Astrocyte (in vitro differentiated cells and primary cell): ENCODE data around the gene OR12D1. TPM values are rescaled to one million over a fixed set of nuclear protein-coding genes. Genes with fewer than 3 reads are reported as not detected.
"Not testable (repeated sequence)": the region's sequence is repeated elsewhere in the genome, so short reads cannot be mapped to it uniquely, and the experiment has no call there.

Experiments
- DNase-seq: peaks from one replicate; pipeline ENCODE4 v3.0.0-alpha.2; 2010; ENCODE audit warnings: low read depth
- FAIRE-seq: peaks from 2 replicates; lab custom pipeline; 2011; peaks lifted over from hg19 to GRCh38; lab: Jason Lieb, UNC
- H2AFZ ChIP-seq: 2 replicates; pipeline ENCODE4 v1.6.0; 2012; ENCODE audit warnings: low read depth, low read length, inconsistent platforms
- H3K27ac ChIP-seq: 2 replicates; pipeline ENCODE4 v1.5.1; 2011; ENCODE audit warnings: low read depth, low read length, inconsistent platforms
- H3K27me3 ChIP-seq: 2 replicates; pipeline ENCODE4 v1.6.0; 2011; ENCODE audit warnings: low read length, inconsistent platforms; ENCODE audit not compliant: insufficient read depth
- H3K36me3 ChIP-seq: 2 replicates; pipeline ENCODE4 v1.5.1; 2011; ENCODE audit warnings: low read length, inconsistent platforms; ENCODE audit not compliant: insufficient read depth
- H3K4me1 ChIP-seq: 2 replicates; pipeline ENCODE4 v1.5.1; 2011; ENCODE audit warnings: low read length, inconsistent platforms; ENCODE audit not compliant: insufficient read depth
- H3K4me2 ChIP-seq: 2 replicates; pipeline ENCODE4 v1.6.0; 2012; ENCODE audit warnings: low read length, inconsistent platforms
- H3K4me3 ChIP-seq: 2 replicates; pipeline ENCODE4 v1.5.1; 2011; ENCODE audit warnings: low read depth, mild to moderate bottlenecking, low read length, inconsistent platforms; ENCODE audit not compliant: insufficient read depth
- H3K79me2 ChIP-seq: 2 replicates; pipeline ENCODE4 v1.6.0; 2012; ENCODE audit warnings: mild to moderate bottlenecking, low read length, inconsistent platforms; ENCODE audit not compliant: insufficient read depth
- H3K9ac ChIP-seq: 2 replicates; pipeline ENCODE4 v1.6.0; 2012; ENCODE audit warnings: mild to moderate bottlenecking, low read length, inconsistent platforms
- H3K9me3 ChIP-seq: 2 replicates; pipeline ENCODE4 v1.5.1; 2012; ENCODE audit warnings: low read depth, mild to moderate bottlenecking, low read length, inconsistent platforms; ENCODE audit not compliant: insufficient read depth
- H4K20me1 ChIP-seq: 2 replicates; pipeline ENCODE4 v1.6.0; 2012; ENCODE audit warnings: low read length, inconsistent platforms; ENCODE audit not compliant: insufficient read depth
- H3K27ac Mint-ChIP-seq: one replicate; pipeline ENCODE4 v1.8.0; 2021; ENCODE audit warnings: mild to moderate bottlenecking, mixed read lengths; ENCODE audit not compliant: unreplicated experiment
- H3K27me3 Mint-ChIP-seq: one replicate; pipeline ENCODE4 v1.8.0; 2021; ENCODE audit warnings: low read depth, mixed read lengths; ENCODE audit not compliant: unreplicated experiment
- H3K36me3 Mint-ChIP-seq: one replicate; pipeline ENCODE4 v1.8.0; 2021; ENCODE audit warnings: low read depth, mixed read lengths; ENCODE audit not compliant: unreplicated experiment
- H3K4me1 Mint-ChIP-seq: one replicate; pipeline ENCODE4 v1.8.0; 2021; ENCODE audit warnings: low read depth, mixed read lengths; ENCODE audit not compliant: unreplicated experiment
- H3K4me3 Mint-ChIP-seq: one replicate; pipeline ENCODE4 v1.8.0; 2021; ENCODE audit warnings: mild to moderate bottlenecking, moderate library complexity, mixed read lengths; ENCODE audit not compliant: unreplicated experiment
- H3K9me3 Mint-ChIP-seq: one replicate; pipeline ENCODE4 v1.8.0; 2021; ENCODE audit warnings: mild to moderate bottlenecking, mixed read lengths; ENCODE audit not compliant: unreplicated experiment
- EZH2 ChIP-seq: IDR thresholded peaks from 2 replicates; pipeline ENCODE4 v1.6.1; 2012; ENCODE audit warnings: mild to moderate bottlenecking, low read length, inconsistent platforms; ENCODE audit not compliant: insufficient read depth
- total RNA-seq: library from RNA; stranded (reverse); gene quantifications from 2 replicates; pipeline ENCODE4 v1.2.1, GENCODE V29; 2021
- TF ChIP-seq, protein P1 (sequence below): IDR thresholded peaks from 2 replicates; pipeline ENCODE4 v1.5.1; 2011; ENCODE audit warnings: low read depth, mild to moderate bottlenecking, inconsistent platforms, low read length, moderate library complexity; ENCODE audit not compliant: insufficient read depth

OR12D1 gene
- total RNA-seq, 1 donor from 2014 or later, result not detected

GRCh38 chr6:29442719-29443118 lies 28.0 kb downstream of the OR12D1 start:
- no peak for DNase-seq
- H3K4me1 ChIP-seq, result peaks cover 2% of the 10 kb centered on the region
- no peak overlapping the region for H3K4me3 Mint-ChIP-seq
- no peak overlapping the region for H3K9ac ChIP-seq
- no peak for TF ChIP-seq EZH2
- TF ChIP-seq, protein P1, sequence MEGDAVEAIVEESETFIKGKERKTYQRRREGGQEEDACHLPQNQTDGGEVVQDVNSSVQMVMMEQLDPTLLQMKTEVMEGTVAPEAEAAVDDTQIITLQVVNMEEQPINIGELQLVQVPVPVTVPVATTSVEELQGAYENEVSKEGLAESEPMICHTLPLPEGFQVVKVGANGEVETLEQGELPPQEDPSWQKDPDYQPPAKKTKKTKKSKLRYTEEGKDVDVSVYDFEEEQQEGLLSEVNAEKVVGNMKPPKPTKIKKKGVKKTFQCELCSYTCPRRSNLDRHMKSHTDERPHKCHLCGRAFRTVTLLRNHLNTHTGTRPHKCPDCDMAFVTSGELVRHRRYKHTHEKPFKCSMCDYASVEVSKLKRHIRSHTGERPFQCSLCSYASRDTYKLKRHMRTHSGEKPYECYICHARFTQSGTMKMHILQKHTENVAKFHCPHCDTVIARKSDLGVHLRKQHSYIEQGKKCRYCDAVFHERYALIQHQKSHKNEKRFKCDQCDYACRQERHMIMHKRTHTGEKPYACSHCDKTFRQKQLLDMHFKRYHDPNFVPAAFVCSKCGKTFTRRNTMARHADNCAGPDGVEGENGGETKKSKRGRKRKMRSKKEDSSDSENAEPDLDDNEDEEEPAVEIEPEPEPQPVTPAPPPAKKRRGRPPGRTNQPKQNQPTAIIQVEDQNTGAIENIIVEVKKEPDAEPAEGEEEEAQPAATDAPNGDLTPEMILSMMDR, result no peak
- peaks cover 4% of the 10 kb centered on the region for H3K27me3 Mint-ChIP-seq
- peaks cover 20% of the 10 kb centered on the region for H3K4me1 Mint-ChIP-seq
- H3K4me3 ChIP-seq, result no peak overlapping the region
- no peaks in the 10 kb centered on the region for H3K36me3 ChIP-seq
- peaks cover 2% of the 10 kb centered on the region for H3K36me3 Mint-ChIP-seq
- peaks cover 7% of the 10 kb centered on the region for H3K9me3 ChIP-seq
- no peaks in the 10 kb centered on the region for H3K79me2 ChIP-seq
- peaks cover 3% of the 10 kb centered on the region for H3K9me3 Mint-ChIP-seq
- FAIRE-seq, result no peak
- no peaks in the 10 kb centered on the region for H4K20me1 ChIP-seq
- no peaks in the 10 kb centered on the region for H3K27me3 ChIP-seq
- no peak overlapping the region for H3K4me2 ChIP-seq
- H2AFZ ChIP-seq, result no peak overlapping the region
- no peak overlapping the region for H3K27ac ChIP-seq
- no peak overlapping the region for H3K27ac Mint-ChIP-seq

DNA sequence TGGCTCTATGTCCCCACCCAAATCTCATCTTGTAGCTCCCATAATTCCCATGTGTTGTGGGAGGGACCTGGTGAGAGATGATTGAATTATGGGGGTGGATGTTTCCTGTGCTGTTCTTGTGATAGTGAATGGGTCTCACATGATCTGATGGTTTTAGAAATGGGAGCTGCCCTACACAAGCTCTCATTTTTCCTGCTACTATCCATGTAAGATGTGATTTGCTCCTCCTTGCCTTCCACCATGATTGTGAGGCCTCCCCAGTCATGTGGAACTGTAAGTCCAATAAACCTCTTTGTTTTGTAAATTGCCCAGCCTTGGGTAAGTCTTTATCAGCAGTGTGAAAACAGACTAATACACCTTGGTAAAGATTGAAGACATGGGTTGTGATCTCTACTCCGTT lies 29.3 kb downstream of the OR12D1 start:
- not testable (repeated sequence) for H3K27me3 Mint-ChIP-seq, H3K9me3 Mint-ChIP-seq, H3K27me3 ChIP-seq, H3K9ac ChIP-seq, H3K9me3 ChIP-seq, H2AFZ ChIP-seq, H3K27ac ChIP-seq, H3K4me2 ChIP-seq, H3K4me3 Mint-ChIP-seq, DNase-seq, H3K27ac Mint-ChIP-seq, H3K4me1 ChIP-seq, H3K4me3 ChIP-seq, H3K36me3 Mint-ChIP-seq, H3K79me2 ChIP-seq, FAIRE-seq, H4K20me1 ChIP-seq, H3K36me3 ChIP-seq
- peaks cover 27% of the 10 kb centered on the region for H3K4me1 Mint-ChIP-seq

DNA sequence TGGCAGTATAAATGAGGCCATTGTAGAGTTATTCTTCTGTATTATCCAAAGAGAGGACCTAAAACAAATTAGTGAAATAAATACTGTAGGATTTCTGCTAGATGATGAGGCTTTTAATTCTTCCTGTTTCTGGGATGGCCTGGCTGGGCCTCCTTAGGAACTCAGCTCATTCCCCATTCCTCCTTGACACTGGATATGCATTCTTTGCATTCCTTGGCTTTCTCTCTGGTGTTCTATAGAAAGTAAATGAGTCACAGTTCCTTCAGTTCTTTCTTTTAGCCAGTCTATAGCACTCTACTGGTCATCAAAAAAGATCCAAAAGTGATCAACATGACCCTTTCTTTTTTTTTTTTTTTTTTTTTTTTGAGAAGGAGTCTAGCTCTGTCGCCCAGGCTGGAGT lies 32.9 kb downstream of the OR12D1 start:
- H3K4me2 ChIP-seq, result no peak overlapping the region
- FAIRE-seq, result no peak
- peak overlapping the region; percentile 42 for H3K4me3 Mint-ChIP-seq
- no peaks in the 10 kb centered on the region for H3K27me3 Mint-ChIP-seq
- peaks cover 3% of the 10 kb centered on the region for H3K36me3 Mint-ChIP-seq
- peaks cover 2% of the 10 kb centered on the region for H3K4me1 ChIP-seq
- H3K79me2 ChIP-seq, result no peaks in the 10 kb centered on the region
- peak overlapping the region; percentile 92 for H3K27ac Mint-ChIP-seq
- H3K9me3 ChIP-seq, result no peaks in the 10 kb centered on the region
- peaks cover 9% of the 10 kb centered on the region for H3K9me3 Mint-ChIP-seq
- H4K20me1 ChIP-seq, result no peaks in the 10 kb centered on the region
- no peak for DNase-seq
- TF ChIP-seq, protein P1, result no peak
- TF ChIP-seq EZH2, result no peak
- H3K4me1 Mint-ChIP-seq, result peaks cover 43% of the 10 kb centered on the region
- no peaks in the 10 kb centered on the region for H3K27me3 ChIP-seq
- H3K4me3 ChIP-seq, result no peak overlapping the region
- no peak overlapping the region for H3K27ac ChIP-seq
- no peak overlapping the region for H2AFZ ChIP-seq
- no peaks in the 10 kb centered on the region for H3K36me3 ChIP-seq
- H3K9ac ChIP-seq, result no peak overlapping the region
